A549 (cell line): ENCODE results near the gene SCYGR6. TPM values are rescaled to one million over a fixed set of nuclear protein-coding genes. Genes with fewer than 3 reads are reported as not detected.

ENCODE experiments used
- ATAC-seq, 2 experiments: fragments of 200-7000 bp in 1 of 2; fragments of >200 bp in 1 of 2; cut with Nextera tagmentation in 1 of 2; cut with Tn5 transposase in 1 of 2; 3 replicates each; pipeline versions ENCODE4 v1.8.0 to v1.9.1; 2018 to 2020; ENCODE audit warnings: mild to moderate bottlenecking in 1 of 2, moderate library complexity in 1 of 2
- CTCF ChIA-PET: fragments of 300-600 bp; sonication (Branson Sonifier 250); formaldehyde crosslinking; extraction: SDS; loops from one replicate; lab custom pipeline; 2021; ENCODE audit warnings: antibody characterized with exemption, inconsistent platforms; lab: Yijun Ruan, JAX
- POLR2A ChIA-PET: fragments of 350-600 bp; formaldehyde crosslinking; extraction: SDS; loops from one replicate; lab custom pipeline; 2021; ENCODE audit warnings: antibody characterized with exemption, inconsistent platforms; lab: Yijun Ruan, JAX
- DNase-seq, 2 experiments: peaks; one replicate each; pipeline versions ENCODE4 v3.0.0 to v3.0.0-alpha.2; 2011 to 2016; ENCODE audit warnings: low read depth in 1 of 2, low spot score in 1 of 2
- FAIRE-seq: peaks from 2 replicates; lab custom pipeline; 2011; peaks lifted over from hg19 to GRCh38; lab: Jason Lieb, UNC
- H3K27ac ChIP-seq, 2 experiments: fragments of >200 bp; sonication (Bioruptor Twin); formaldehyde crosslinking; 3 replicates each; pipeline ENCODE4 v1.5.1; 2016 to 2017
- H3K4me1 ChIP-seq: fragments of >200 bp; sonication (Bioruptor Twin); formaldehyde crosslinking; 3 replicates; pipeline ENCODE4 v1.6.1; 2016
- H3K4me2 ChIP-seq: fragments of >200 bp; sonication (Bioruptor Twin); formaldehyde crosslinking; 3 replicates; pipeline ENCODE4 v1.6.1; 2016
- H3K4me3 ChIP-seq: fragments of >200 bp; sonication (Bioruptor Twin); formaldehyde crosslinking; 3 replicates; pipeline ENCODE4 v1.5.1; 2016
- H3K9me3 ChIP-seq: fragments of >200 bp; sonication (Bioruptor Twin); formaldehyde crosslinking; 3 replicates; pipeline ENCODE4 v1.6.1; 2016
- BHLHE40 ChIP-seq: IDR thresholded peaks from 2 replicates; pipeline ENCODE4 v1.6.1; 2012; ENCODE audit warnings: low read depth, low read length, inconsistent platforms
- CBX8 ChIP-seq: fragments of 200-600 bp; sonication (generic); IDR thresholded peaks from 2 replicates; pipeline ENCODE4 v1.6.1; 2016
- CEBPB ChIP-seq, 2 experiments: fragments of >200 bp in 1 of 2; sonication (Bioruptor Twin) in 1 of 2; formaldehyde crosslinking in 1 of 2; IDR thresholded peaks; 2 replicates each; pipeline ENCODE4 v1.6.1; 2012 to 2016
- ESRRA ChIP-seq: fragments of 150-350 bp; IDR thresholded peaks from 2 replicates; pipeline ENCODE4 v1.6.1; 2014; ENCODE audit warnings: mild to moderate bottlenecking, low read length, borderline replicate concordance
- FOSL2 ChIP-seq, 2 experiments: fragments of 450-650 bp in 1 of 2; fragments of >200 bp in 1 of 2; sonication (Bioruptor Twin) in 1 of 2; formaldehyde crosslinking; IDR thresholded peaks; 2 replicates each; pipeline versions ENCODE4 v1.5.0 to v1.6.1; 2016 to 2020; ENCODE audit warnings: mild to moderate bottlenecking in 1 of 2, moderate library complexity in 1 of 2
- FOXS1 ChIP-seq: fragments of 250-450 bp; sonication (Bioruptor Pico); IDR thresholded peaks from 2 replicates; pipeline ENCODE4 v1.5.0; 2020; ENCODE audit warnings: mild to moderate bottlenecking, moderate library complexity
- HOXB13 ChIP-seq: fragments of 250-450 bp; sonication (Bioruptor Pico); IDR thresholded peaks from 2 replicates; pipeline ENCODE4 v1.5.0; 2020; ENCODE audit warnings: low read depth, mild to moderate bottlenecking, moderate library complexity
- HOXB5 ChIP-seq: fragments of 250-450 bp; sonication (Bioruptor Pico); IDR thresholded peaks from 2 replicates; pipeline ENCODE4 v1.5.0; 2020; ENCODE audit warnings: mild to moderate bottlenecking, moderate library complexity
- JUN ChIP-seq, 2 experiments: fragments of >200 bp; sonication (Bioruptor Twin); formaldehyde crosslinking; IDR thresholded peaks; 2 replicates in 1 of 2; 3 replicates in 1 of 2; pipeline ENCODE4 v1.6.1; 2016 to 2017
- KDM5A ChIP-seq: fragments of 200-600 bp; sonication (generic); IDR thresholded peaks from 2 replicates; pipeline ENCODE4 v1.6.1; 2016; ENCODE audit warnings: antibody characterized with exemption, mild to moderate bottlenecking
- MAFK ChIP-seq: fragments of 450-650 bp; IDR thresholded peaks from 2 replicates; pipeline ENCODE4 v1.6.1; 2014; ENCODE audit not compliant: partially characterized antibody
- MAX ChIP-seq: IDR thresholded peaks from 2 replicates; pipeline ENCODE4 v1.6.1; 2012
- MAZ ChIP-seq: fragments of 150-350 bp; IDR thresholded peaks from 2 replicates; pipeline ENCODE4 v1.6.1; 2014; ENCODE audit warnings: antibody characterized with exemption, low read depth, low read length, borderline replicate concordance
- POLR2A ChIP-seq: IDR thresholded peaks from 2 replicates; pipeline ENCODE4 v1.6.1; 2012; ENCODE audit warnings: mild to moderate bottlenecking, low read length
- POLR2AphosphoS2 ChIP-seq: conservative IDR thresholded peaks from 2 replicates; pipeline ENCODE4 v1.6.1; 2012; ENCODE audit warnings: low read length, improper control_type of control experiment, inconsistent platforms
- RAD21 ChIP-seq, 2 experiments: fragments of >200 bp in 1 of 2; sonication (Bioruptor Twin) in 1 of 2; formaldehyde crosslinking in 1 of 2; IDR thresholded peaks in 1 of 2; conservative IDR thresholded peaks in 1 of 2; 2 replicates in 1 of 2; 3 replicates in 1 of 2; pipeline ENCODE4 v1.6.1; 2012 to 2018; ENCODE audit warnings: inconsistent platforms in 1 of 2
- RARB ChIP-seq: fragments of 250-450 bp; sonication (Bioruptor Pico); IDR thresholded peaks from 2 replicates; pipeline ENCODE4 v1.8.0; 2021; ENCODE audit warnings: mild to moderate bottlenecking, moderate library complexity
- RFX5 ChIP-seq: fragments of 450-650 bp; IDR thresholded peaks from 2 replicates; pipeline ENCODE4 v1.7.1; 2014; ENCODE audit warnings: antibody characterized with exemption, mild to moderate bottlenecking, moderate library complexity
- ZSCAN20 ChIP-seq: fragments of 250-450 bp; sonication (Bioruptor Pico); IDR thresholded peaks from 2 replicates; pipeline ENCODE4 v1.8.0; 2022; ENCODE audit warnings: mild to moderate bottlenecking, moderate library complexity
- WGBS: methylation state at CpG from one replicate; pipeline ENCODE4 v1.1.6; 2017; ENCODE audit errors: missing lambda C conversion rate; 5-methylcytosine and 5-hydroxymethylcytosine counted together
- polyA plus RNA-seq, 4 experiments: library from polyadenylated mRNA; depleted of rRNA in 3 of 4; stranded (reverse); fragments of >200 nt; fragmentation: RNase III in 1 of 4; extraction: RNeasy Plus Mini Kit Qiagen cat#74134 plus additional on column Dnase treatment in 1 of 4; gene quantifications; 2 replicates in 3 of 4; 3 replicates in 1 of 4; pipeline ENCODE4 v1.2.3, GENCODE V29; 2011 to 2017
- TF ChIP-seq, protein P1 (sequence below): fragments of 250-450 bp; sonication (Bioruptor Pico); IDR thresholded peaks from 2 replicates; pipeline ENCODE4 v1.5.0; 2020; ENCODE audit warnings: low read depth, mild to moderate bottlenecking, moderate library complexity
- TF ChIP-seq, protein P2 (sequence below): IDR thresholded peaks from 2 replicates; pipeline ENCODE4 v1.6.1; 2012

SCYGR6 gene
- polyA plus RNA-seq, 2 of the 4 experiments (the other 2 are of a cell fraction) = not detected

GRCh38 chr2:227720680-227721079 is 3.9 kb downstream of the SCYGR6 start:
- Histone ChIP-seq H3K9me3 (no peaks in the 10 kb centered on the region), H3K4me3 (no peak overlapping the region), H3K27ac (no peak overlapping the region), H3K4me2 (no peak overlapping the region), H3K4me1 (peaks cover 18% of the 10 kb centered on the region)
- WGBS = 88% methylated on average over 4 of the region's 4 CpGs
- ChIA-PET CTCF (interaction anchor here (1.5 kb wide), 1 partner anchor 45 kb away, joined by 4 read pairs; no protein-coding TSS in a partner anchor), POLR2A (no interaction called here)
- no peak for TF ChIP-seq POLR2A
- no peak for TF ChIP-seq MAX
- TF ChIP-seq RARB (CRISPR knock-in tag) = no peak
- no peak for TF ChIP-seq BHLHE40
- TF ChIP-seq HOXB13 = no peak
- TF ChIP-seq CEBPB (IDR thresholded peaks at IDR 0.05) = no peak
- TF ChIP-seq ZSCAN20 (CRISPR knock-in tag) = no peak
- no peak for TF ChIP-seq RFX5
- TF ChIP-seq MAZ = no peak
- TF ChIP-seq RAD21 (conservative IDR thresholded peaks at IDR 0.05 in 1 of 2, IDR thresholded peaks at IDR 0.05 in 1 of 2) = no peak
- no peak for TF ChIP-seq ESRRA
- TF ChIP-seq CBX8 = no peak
- TF ChIP-seq FOSL2 (IDR thresholded peaks at IDR 0.05) = no peak
- no peak for TF ChIP-seq FOSL2 (CRISPR knock-in tag; IDR thresholded peaks at IDR 0.05)
- TF ChIP-seq JUN (IDR thresholded peaks at IDR 0.05) = no peak
- TF ChIP-seq, protein P1, sequence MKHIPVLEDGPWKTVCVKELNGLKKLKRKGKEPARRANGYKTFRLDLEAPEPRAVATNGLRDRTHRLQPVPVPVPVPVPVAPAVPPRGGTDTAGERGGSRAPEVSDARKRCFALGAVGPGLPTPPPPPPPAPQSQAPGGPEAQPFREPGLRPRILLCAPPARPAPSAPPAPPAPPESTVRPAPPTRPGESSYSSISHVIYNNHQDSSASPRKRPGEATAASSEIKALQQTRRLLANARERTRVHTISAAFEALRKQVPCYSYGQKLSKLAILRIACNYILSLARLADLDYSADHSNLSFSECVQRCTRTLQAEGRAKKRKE (CRISPR knock-in tag) = no peak
- TF ChIP-seq FOXS1 (CRISPR knock-in tag) = no peak
- no peak for FAIRE-seq
- no peak for DNase-seq
- ATAC-seq = no peak

GRCh38 chr2:227719641-227720040 is 4.9 kb downstream of the SCYGR6 start:
- CTCF ChIA-PET = interaction anchor here (1.1 kb wide), 1 partner anchor 10 kb away, joined by 3 read pairs; no protein-coding TSS in a partner anchor
- H3K27ac ChIP-seq = no peak overlapping the region
- ATAC-seq (no peak), DNase-seq (no peak), FAIRE-seq (no peak)
- 75% methylated on average over 4 of the region's 4 CpGs for WGBS
- H3K4me3 ChIP-seq = no peak overlapping the region
- no peaks in the 10 kb centered on the region for H3K9me3 ChIP-seq
- peaks cover 18% of the 10 kb centered on the region for H3K4me1 ChIP-seq
- H3K4me2 ChIP-seq = no peak overlapping the region
- no peak for TF ChIP-seq FOSL2 (IDR thresholded peaks at IDR 0.05)
- no peak for TF ChIP-seq FOSL2 (CRISPR knock-in tag; IDR thresholded peaks at IDR 0.05)
- no peak for TF ChIP-seq POLR2AphosphoS2
- TF ChIP-seq HOXB5 (CRISPR knock-in tag) = no peak
- TF ChIP-seq HOXB13 = no peak
- no peak for TF ChIP-seq MAX
- no peak for TF ChIP-seq MAFK
- TF ChIP-seq, protein P2, sequence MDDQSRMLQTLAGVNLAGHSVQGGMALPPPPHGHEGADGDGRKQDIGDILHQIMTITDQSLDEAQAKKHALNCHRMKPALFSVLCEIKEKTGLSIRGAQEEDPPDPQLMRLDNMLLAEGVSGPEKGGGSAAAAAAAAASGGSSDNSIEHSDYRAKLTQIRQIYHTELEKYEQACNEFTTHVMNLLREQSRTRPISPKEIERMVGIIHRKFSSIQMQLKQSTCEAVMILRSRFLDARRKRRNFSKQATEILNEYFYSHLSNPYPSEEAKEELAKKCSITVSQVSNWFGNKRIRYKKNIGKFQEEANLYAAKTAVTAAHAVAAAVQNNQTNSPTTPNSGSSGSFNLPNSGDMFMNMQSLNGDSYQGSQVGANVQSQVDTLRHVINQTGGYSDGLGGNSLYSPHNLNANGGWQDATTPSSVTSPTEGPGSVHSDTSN = no peak
- TF ChIP-seq KDM5A = no peak
- TF ChIP-seq, all 56 proteins: peak for 0
- POLR2A ChIA-PET = no interaction called here
